Activated T-helper 1 cell treated with anti-CD3 and anti-CD28 coated beads, Interleukin-12 subunit alpha, Interleukin-12 subunit beta, Interleukin-2, Interleukin-4 antibody, amounts not matched to agents 30 ng/mL and 10 ng/mL and 1 ng/mL, durations not matched to agents 14 hours and 24 hours and 36 hours (primary cell): Measurements from ENCODE around the gene FBLN1. TPM values are rescaled to one million over a fixed set of nuclear protein-coding genes. Genes with fewer than 3 reads are reported as not detected.
"Not testable (repeated sequence)": the region's sequence is repeated elsewhere in the genome, so short reads cannot be mapped to it uniquely, and the experiment has no call there.

Source experiments
- DNase-seq: peaks from one replicate; pipeline ENCODE4 v3.0.0; 2021; ENCODE audit warnings: low spot score
- H3K27ac Mint-ChIP-seq: one replicate; pipeline ENCODE4 v1.8.0; 2021; ENCODE audit warnings: mild to moderate bottlenecking, mixed read lengths
- H3K27me3 Mint-ChIP-seq: one replicate; pipeline ENCODE4 v1.8.0; 2022; ENCODE audit warnings: mild to moderate bottlenecking, moderate library complexity, mixed read lengths; ENCODE audit not compliant: insufficient read depth
- H3K36me3 Mint-ChIP-seq: one replicate; pipeline ENCODE4 v1.8.0; 2021; ENCODE audit warnings: low read depth, mixed read lengths
- H3K4me1 Mint-ChIP-seq: one replicate; pipeline ENCODE4 v1.8.0; 2021; ENCODE audit warnings: low read depth, mixed read lengths
- H3K4me3 Mint-ChIP-seq: one replicate; pipeline ENCODE4 v1.8.0; 2021; ENCODE audit warnings: mild to moderate bottlenecking, moderate library complexity, mixed read lengths
- H3K9me3 Mint-ChIP-seq: one replicate; pipeline ENCODE4 v1.8.0; 2021; ENCODE audit warnings: mixed read lengths
- intact Hi-C: fragments of 100-400 bp; cut with micrococcal nuclease; formaldehyde crosslinking; loops from one replicate; pipeline ENCODE4 v1.15.1; 2024
- total RNA-seq: library from RNA; stranded (reverse); gene quantifications from 2 replicates; pipeline ENCODE4 v1.2.3, GENCODE V29; 2022

FBLN1 gene
- total RNA-seq, 1 donor from 2014 or later = not detected

GRCh38 chr22:45542736-45543135, 40.1 kb downstream of the FBLN1 start:
- DNase-seq, H3K4me1 Mint-ChIP-seq, H3K27ac Mint-ChIP-seq, H3K27me3 Mint-ChIP-seq, H3K9me3 Mint-ChIP-seq, H3K36me3 Mint-ChIP-seq, H3K4me3 Mint-ChIP-seq, intact Hi-C loops: not testable (repeated sequence)

- Mint-ChIP-seq H3K27ac (no peak overlapping the region), H3K9me3 (no peaks in the 10 kb centered on the region), H3K27me3 (peaks cover 2% of the 10 kb centered on the region), H3K4me3 (no peak overlapping the region), H3K4me1 (no peaks in the 10 kb centered on the region), H3K36me3 (no peaks in the 10 kb centered on the region)
- no peak for DNase-seq
- intact Hi-C loops = no loop called here
These were observed 40.6 kb downstream of the FBLN1 start for GRCh38 chr22:45543243-45543642.

- DNase-seq = no peak
- Mint-ChIP-seq H3K27ac (no peak overlapping the region), H3K36me3 (no peaks in the 10 kb centered on the region), H3K9me3 (no peaks in the 10 kb centered on the region), H3K4me1 (no peaks in the 10 kb centered on the region), H3K4me3 (no peak overlapping the region), H3K27me3 (peaks cover 2% of the 10 kb centered on the region)
- intact Hi-C loops = no loop called here
These were observed 42.0 kb downstream of the FBLN1 start for GRCh38 chr22:45544588-45545170.

GRCh38 chr22:45546333-45547015, 43.8 kb downstream of the FBLN1 start:
- Mint-ChIP-seq H3K27me3 (peaks cover 2% of the 10 kb centered on the region), H3K4me1 (no peaks in the 10 kb centered on the region), H3K27ac (no peak overlapping the region), H3K36me3 (no peaks in the 10 kb centered on the region), H3K4me3 (no peak overlapping the region), H3K9me3 (no peaks in the 10 kb centered on the region)
- intact Hi-C loops = no loop called here
- DNase-seq = no peak

- intact Hi-C loops = no loop called here
- Mint-ChIP-seq H3K27me3 (peaks cover 2% of the 10 kb centered on the region), H3K36me3 (no peaks in the 10 kb centered on the region)
These were observed 44.3 kb downstream of the FBLN1 start for GRCh38 chr22:45547016-45547345.

GRCh38 chr22:45547731-45548130, 45.0 kb downstream of the FBLN1 start:
- Mint-ChIP-seq H3K36me3 (no peaks in the 10 kb centered on the region), H3K9me3 (no peaks in the 10 kb centered on the region), H3K4me3 (no peak overlapping the region), H3K27me3 (peaks cover 2% of the 10 kb centered on the region), H3K4me1 (no peaks in the 10 kb centered on the region), H3K27ac (no peak overlapping the region)
- DNase-seq = no peak
- intact Hi-C loops = no loop called here

More at GRCh38 chr22:45547016-45547345, 44.3 kb downstream of the FBLN1 start:
- Mint-ChIP-seq H3K9me3 (no peaks in the 10 kb centered on the region), H3K27ac (no peak overlapping the region), H3K4me3 (no peak overlapping the region), H3K4me1 (no peaks in the 10 kb centered on the region)
- DNase-seq = no peak

- Mint-ChIP-seq H3K27me3 (peaks cover 2% of the 10 kb centered on the region), H3K27ac (no peak overlapping the region), H3K36me3 (no peaks in the 10 kb centered on the region), H3K4me1 (no peaks in the 10 kb centered on the region), H3K9me3 (no peaks in the 10 kb centered on the region), H3K4me3 (no peak overlapping the region)
- intact Hi-C loops = no loop called here
- no peak for DNase-seq
These were observed 45.7 kb downstream of the FBLN1 start for GRCh38 chr22:45548247-45548840.

GRCh38 chr22:45548991-45549761, 46.5 kb downstream of the FBLN1 start:
- no peak overlapping the region for H3K4me3 Mint-ChIP-seq
- no peaks in the 10 kb centered on the region for H3K9me3 Mint-ChIP-seq
- DNase-seq = no peak
- no peak overlapping the region for H3K27ac Mint-ChIP-seq
- intact Hi-C loops = no loop called here
- no peaks in the 10 kb centered on the region for H3K36me3 Mint-ChIP-seq
- no peaks in the 10 kb centered on the region for H3K4me1 Mint-ChIP-seq
- H3K27me3 Mint-ChIP-seq = peaks cover 2% of the 10 kb centered on the region

- H3K36me3 Mint-ChIP-seq = no peaks in the 10 kb centered on the region
- H3K27me3 Mint-ChIP-seq = peaks cover 2% of the 10 kb centered on the region
- intact Hi-C loops = loop anchor here (5.0 kb wide), 1 partner anchor 108 kb away; no protein-coding TSS in a partner anchor
- no peak for DNase-seq
- H3K4me1 Mint-ChIP-seq = no peaks in the 10 kb centered on the region
- H3K9me3 Mint-ChIP-seq = no peaks in the 10 kb centered on the region
- no peak overlapping the region for H3K4me3 Mint-ChIP-seq
- H3K27ac Mint-ChIP-seq = no peak overlapping the region
These were observed 47.2 kb downstream of the FBLN1 start for GRCh38 chr22:45549762-45550378.

GRCh38 chr22:45550416-45550815, 47.7 kb downstream of the FBLN1 start:
- Mint-ChIP-seq H3K9me3 (no peaks in the 10 kb centered on the region), H3K27me3 (peaks cover 2% of the 10 kb centered on the region), H3K36me3 (no peaks in the 10 kb centered on the region), H3K27ac (no peak overlapping the region), H3K4me1 (no peaks in the 10 kb centered on the region), H3K4me3 (no peak overlapping the region)
- intact Hi-C loops = loop anchor here (5.0 kb wide), 1 partner anchor 108 kb away; no protein-coding TSS in a partner anchor
- DNase-seq = no peak

GRCh38 chr22:45550891-45551290, 48.2 kb downstream of the FBLN1 start:
- Mint-ChIP-seq H3K27me3 (peaks cover 2% of the 10 kb centered on the region), H3K27ac (no peak overlapping the region), H3K4me1 (no peaks in the 10 kb centered on the region), H3K4me3 (no peak overlapping the region), H3K36me3 (no peaks in the 10 kb centered on the region), H3K9me3 (no peaks in the 10 kb centered on the region)
- intact Hi-C loops = loop anchor here (5.0 kb wide), 1 partner anchor 109 kb away; no protein-coding TSS in a partner anchor
- no peak for DNase-seq

GRCh38 chr22:45551310-45552016, 48.8 kb downstream of the FBLN1 start:
- H3K9me3 Mint-ChIP-seq = no peaks in the 10 kb centered on the region
- H3K27ac Mint-ChIP-seq = no peak overlapping the region
- H3K27me3 Mint-ChIP-seq = peaks cover 1% of the 10 kb centered on the region
- intact Hi-C loops = loop anchor here (2.0 to 5.0 kb wide), 2 partner anchors 109 to 283 kb away; no protein-coding TSS in a partner anchor
- no peak overlapping the region for H3K4me3 Mint-ChIP-seq
- no peaks in the 10 kb centered on the region for H3K4me1 Mint-ChIP-seq
- no peak for DNase-seq
- H3K36me3 Mint-ChIP-seq = no peaks in the 10 kb centered on the region
